HEK293T (cell line): ENCODE results near the gene NOL4L.

ENCODE experiments used
- ARNT ChIP-seq: fragments of 450-650 bp; IDR thresholded peaks from 2 replicates; pipeline ENCODE4 v1.6.1; 2017; ENCODE audit warnings: mild to moderate bottlenecking
- BHLHE40 ChIP-seq: fragments of 450-650 bp; IDR thresholded peaks from 2 replicates; pipeline ENCODE4 v1.6.1; 2016; ENCODE audit warnings: mild to moderate bottlenecking, moderate library complexity, borderline replicate concordance
- FOXA1 ChIP-seq: fragments of 450-650 bp; IDR thresholded peaks from 2 replicates; pipeline ENCODE4 v1.6.1; 2016; ENCODE audit warnings: mild to moderate bottlenecking
- FOXK2 ChIP-seq: fragments of 450-650 bp; IDR thresholded peaks from 2 replicates; pipeline ENCODE4 v1.6.1; 2016; ENCODE audit warnings: mild to moderate bottlenecking
- FOXM1 ChIP-seq: fragments of 450-650 bp; IDR thresholded peaks from 2 replicates; pipeline ENCODE4 v1.6.1; 2017; ENCODE audit warnings: mild to moderate bottlenecking, borderline replicate concordance
- SP1 ChIP-seq: fragments of 450-650 bp; IDR thresholded peaks from 2 replicates; pipeline ENCODE4 v1.6.1; 2017
- SUZ12 ChIP-seq: fragments of 450-650 bp; IDR thresholded peaks from 2 replicates; pipeline ENCODE4 v1.6.1; 2016; ENCODE audit warnings: mild to moderate bottlenecking
- TARDBP ChIP-seq: fragments of 450-650 bp; IDR thresholded peaks from 2 replicates; pipeline ENCODE4 v1.6.1; 2016
- ZNF384 ChIP-seq: fragments of 450-650 bp; IDR thresholded peaks from 2 replicates; pipeline ENCODE4 v1.6.1; 2016
- TF ChIP-seq, protein P1 (sequence below): fragments of 450-650 bp; IDR thresholded peaks from 2 replicates; pipeline ENCODE4 v1.6.1; 2016

DNA sequence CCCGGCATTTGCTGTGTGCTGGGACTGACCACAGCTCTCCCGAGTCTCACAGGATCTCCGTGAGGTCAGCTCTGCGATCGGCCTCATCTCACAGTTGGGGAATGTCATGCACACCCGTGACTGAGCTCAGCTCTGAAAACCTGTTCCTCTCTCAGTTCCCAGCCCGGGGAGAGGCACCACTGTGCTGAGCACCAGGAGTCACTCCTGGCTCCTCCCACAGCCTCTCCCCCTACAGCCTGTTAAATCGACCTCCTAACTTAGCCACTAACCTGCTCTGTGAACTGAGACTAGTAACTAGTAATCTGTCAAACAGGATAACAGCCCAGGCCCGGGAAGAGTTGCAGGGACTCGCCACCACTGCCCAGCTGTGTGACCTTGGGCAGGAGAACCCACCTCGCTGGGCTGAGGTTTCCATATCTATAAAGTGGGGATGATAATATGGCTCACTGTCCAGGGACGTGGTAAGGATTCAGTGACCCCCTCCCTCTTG, 20.1 kb upstream of the NOL4L start:
- TF ChIP-seq ARNT, result no peak
- no peak for TF ChIP-seq TARDBP
- TF ChIP-seq ZNF384, result no peak
- no peak for TF ChIP-seq BHLHE40
- TF ChIP-seq SP1, result no peak
- TF ChIP-seq, protein P1, sequence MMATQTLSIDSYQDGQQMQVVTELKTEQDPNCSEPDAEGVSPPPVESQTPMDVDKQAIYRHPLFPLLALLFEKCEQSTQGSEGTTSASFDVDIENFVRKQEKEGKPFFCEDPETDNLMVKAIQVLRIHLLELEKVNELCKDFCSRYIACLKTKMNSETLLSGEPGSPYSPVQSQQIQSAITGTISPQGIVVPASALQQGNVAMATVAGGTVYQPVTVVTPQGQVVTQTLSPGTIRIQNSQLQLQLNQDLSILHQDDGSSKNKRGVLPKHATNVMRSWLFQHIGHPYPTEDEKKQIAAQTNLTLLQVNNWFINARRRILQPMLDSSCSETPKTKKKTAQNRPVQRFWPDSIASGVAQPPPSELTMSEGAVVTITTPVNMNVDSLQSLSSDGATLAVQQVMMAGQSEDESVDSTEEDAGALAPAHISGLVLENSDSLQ, result no peak
- TF ChIP-seq FOXK2, result no peak
- no peak for TF ChIP-seq FOXA1
- TF ChIP-seq FOXM1, result no peak
- no peak for TF ChIP-seq SUZ12
